ENCODE measurements around the gene PROKR2.

Gene PROKR2

GRCh38 chr20:5331340-5331739 lies 14.6 kb upstream of the PROKR2 start:
- peaks cover 23% of the 10 kb centered on the region for H3K27me3 ChIP-seq (ENCODE audit: control insufficient read depth, insufficient read depth, low read length)

DNA sequence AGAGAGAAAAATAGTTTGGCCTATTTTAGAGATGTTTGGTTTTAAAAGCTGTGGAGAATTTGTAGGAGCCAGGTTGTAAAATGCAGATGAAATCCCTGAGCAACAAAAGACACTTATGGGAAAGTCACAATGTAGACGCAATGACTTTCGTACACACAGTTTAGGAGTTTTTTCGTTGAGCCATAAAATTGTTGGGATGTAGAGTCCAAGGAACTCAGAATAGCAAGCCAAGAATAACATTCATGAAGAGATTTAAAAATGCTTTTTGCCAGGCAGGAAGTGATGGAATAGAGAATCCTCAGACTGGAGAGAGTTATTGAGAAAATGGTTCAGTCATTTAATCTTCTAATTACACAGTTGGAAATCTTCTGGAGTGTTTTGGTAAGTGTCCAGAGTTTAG lies 11.5 kb upstream of the PROKR2 start:
- no peaks in the 10 kb centered on the region for H3K36me3 ChIP-seq (ENCODE audit: insufficient read depth, low read length)
- H3K27me3 ChIP-seq (ENCODE audit: control insufficient read depth, insufficient read depth, low read length): peaks cover 30% of the 10 kb centered on the region

More at GRCh38 chr20:5331340-5331739, 14.6 kb upstream of the PROKR2 start:
- Histone ChIP-seq H3K36me3 (ENCODE audit: insufficient read depth, low read length) (no peaks in the 10 kb centered on the region), H3K4me1 (ENCODE audit: control insufficient read depth, insufficient read depth, low read length) (no peaks in the 10 kb centered on the region), H3K9ac (ENCODE audit: low read depth, low read length) (no peak overlapping the region), H3K9me3 (replicated peaks; ENCODE audit: low read length) (no peaks in the 10 kb centered on the region), H3K4me2 (ENCODE audit: low read length) (no peak overlapping the region), H3K4me3 (ENCODE audit: low read length) (no peak overlapping the region)

DNA sequence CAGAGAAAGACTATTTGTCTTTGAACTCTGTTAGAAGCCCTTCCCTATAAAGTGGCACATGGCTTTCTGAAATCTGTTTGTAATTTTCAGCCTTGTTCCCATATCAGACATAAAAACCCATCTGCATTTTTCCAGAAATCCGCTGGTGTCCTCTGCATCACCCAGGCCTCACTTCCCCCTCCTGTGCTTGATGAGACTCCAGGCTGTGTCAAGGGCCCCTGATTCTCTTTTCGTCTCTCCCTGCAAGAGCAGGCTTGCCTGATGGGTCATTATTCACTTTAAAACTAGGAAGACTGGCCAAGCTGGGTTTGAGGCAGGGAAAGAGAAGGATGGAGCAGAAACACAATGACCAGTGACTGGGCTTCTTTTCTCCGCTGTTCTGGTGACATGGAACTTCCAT lies 10.6 kb upstream of the PROKR2 start:
- Histone ChIP-seq H3K4me1 (ENCODE audit: control insufficient read depth, insufficient read depth, low read length) (no peaks in the 10 kb centered on the region), H3K4me3 (ENCODE audit: low read length) (no peak overlapping the region), H3K36me3 (ENCODE audit: insufficient read depth, low read length) (no peaks in the 10 kb centered on the region), H3K4me2 (ENCODE audit: low read length) (no peak overlapping the region), H3K9me3 (replicated peaks; ENCODE audit: low read length) (no peaks in the 10 kb centered on the region), H3K27me3 (ENCODE audit: control insufficient read depth, insufficient read depth, low read length) (peaks cover 32% of the 10 kb centered on the region), H3K9ac (ENCODE audit: low read depth, low read length) (no peak overlapping the region)

More for the DNA sequence above, 11.5 kb upstream of the PROKR2 start:
- no peak overlapping the region for H3K9ac ChIP-seq (ENCODE audit: low read depth, low read length)
- no peaks in the 10 kb centered on the region for H3K9me3 ChIP-seq (replicated peaks; ENCODE audit: low read length)
- no peaks in the 10 kb centered on the region for H3K4me1 ChIP-seq (ENCODE audit: control insufficient read depth, insufficient read depth, low read length)
- no peak overlapping the region for H3K4me3 ChIP-seq (ENCODE audit: low read length)
- H3K4me2 ChIP-seq (ENCODE audit: low read length): no peak overlapping the region

DNA sequence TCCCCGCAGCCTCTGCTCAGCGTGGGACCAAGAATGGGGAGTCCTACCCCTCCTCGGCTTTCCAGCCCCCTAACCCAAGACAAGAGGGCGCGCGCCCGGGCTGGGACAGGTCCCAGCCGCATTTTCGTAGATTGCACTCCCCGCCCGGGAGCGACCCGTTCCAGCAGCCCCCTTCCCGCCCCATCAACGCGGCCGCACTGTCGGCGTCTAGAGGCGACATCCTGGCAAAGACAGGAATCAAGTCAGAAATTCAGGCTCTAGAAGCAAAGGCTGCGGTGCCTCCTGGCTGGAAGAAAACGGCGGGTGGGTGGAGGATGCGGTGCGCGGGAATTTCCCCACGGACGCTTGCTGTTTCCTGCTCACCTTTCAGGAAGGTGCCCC lies 957 bp downstream of the PROKR2 start:
- Histone ChIP-seq H3K36me3 (ENCODE audit: insufficient read depth, low read length) (no peaks in the 10 kb centered on the region), H3K4me2 (ENCODE audit: low read length) (no peak overlapping the region), H3K4me1 (ENCODE audit: control insufficient read depth, insufficient read depth, low read length) (no peaks in the 10 kb centered on the region), H3K27me3 (ENCODE audit: control insufficient read depth, insufficient read depth, low read length) (peaks cover 41% of the 10 kb centered on the region), H3K4me3 (ENCODE audit: low read length) (no peak overlapping the region), H3K9ac (ENCODE audit: low read depth, low read length) (no peak overlapping the region), H3K9me3 (replicated peaks; ENCODE audit: low read length) (no peaks in the 10 kb centered on the region)

- H3K4me3 ChIP-seq (ENCODE audit: low read length): no peak overlapping the region
- peaks cover 41% of the 10 kb centered on the region for H3K27me3 ChIP-seq (ENCODE audit: control insufficient read depth, insufficient read depth, low read length)
- no peaks in the 10 kb centered on the region for H3K36me3 ChIP-seq (ENCODE audit: insufficient read depth, low read length)
- no peaks in the 10 kb centered on the region for H3K9me3 ChIP-seq (replicated peaks; ENCODE audit: low read length)
- H3K9ac ChIP-seq (ENCODE audit: low read depth, low read length): no peak overlapping the region
- H3K4me2 ChIP-seq (ENCODE audit: low read length): no peak overlapping the region
- H3K4me1 ChIP-seq (ENCODE audit: control insufficient read depth, insufficient read depth, low read length): no peaks in the 10 kb centered on the region
Observed at GRCh38 chr20:5313916-5314315, 2.8 kb downstream of the PROKR2 start.

- Histone ChIP-seq H3K4me1 (ENCODE audit: control insufficient read depth, insufficient read depth, low read length) (no peaks in the 10 kb centered on the region), H3K9ac (ENCODE audit: low read depth, low read length) (no peak overlapping the region), H3K27me3 (ENCODE audit: control insufficient read depth, insufficient read depth, low read length) (peaks cover 30% of the 10 kb centered on the region), H3K9me3 (replicated peaks; ENCODE audit: low read length) (no peaks in the 10 kb centered on the region), H3K4me2 (ENCODE audit: low read length) (no peak overlapping the region), H3K4me3 (ENCODE audit: low read length) (no peak overlapping the region), H3K36me3 (ENCODE audit: insufficient read depth, low read length) (no peaks in the 10 kb centered on the region)
Observed at GRCh38 chr20:5312518-5312917, 4.2 kb downstream of the PROKR2 start.

- H3K4me3 ChIP-seq (ENCODE audit: low read length): no peak overlapping the region
- H3K4me1 ChIP-seq (ENCODE audit: control insufficient read depth, insufficient read depth, low read length): no peaks in the 10 kb centered on the region
- no peak overlapping the region for H3K9ac ChIP-seq (ENCODE audit: low read depth, low read length)
Observed at GRCh38 chr20:5309971-5310370, 6.8 kb downstream of the PROKR2 start.

GRCh38 chr20:5298811-5299210 lies 17.9 kb downstream of the PROKR2 start:
- H3K4me3 ChIP-seq (ENCODE audit: low read length): no peak overlapping the region
- peaks cover 18% of the 10 kb centered on the region for H3K27me3 ChIP-seq (ENCODE audit: control insufficient read depth, insufficient read depth, low read length)
- no peaks in the 10 kb centered on the region for H3K36me3 ChIP-seq (ENCODE audit: insufficient read depth, low read length)
- no peak overlapping the region for H3K9ac ChIP-seq (ENCODE audit: low read depth, low read length)
- no peaks in the 10 kb centered on the region for H3K4me1 ChIP-seq (ENCODE audit: control insufficient read depth, insufficient read depth, low read length)
- no peaks in the 10 kb centered on the region for H3K9me3 ChIP-seq (replicated peaks; ENCODE audit: low read length)
- H3K4me2 ChIP-seq (ENCODE audit: low read length): no peak overlapping the region

More at GRCh38 chr20:5309971-5310370, 6.8 kb downstream of the PROKR2 start:
- Histone ChIP-seq H3K27me3 (ENCODE audit: control insufficient read depth, insufficient read depth, low read length) (peaks cover 5% of the 10 kb centered on the region), H3K9me3 (replicated peaks; ENCODE audit: low read length) (no peaks in the 10 kb centered on the region), H3K36me3 (ENCODE audit: insufficient read depth, low read length) (no peaks in the 10 kb centered on the region), H3K4me2 (ENCODE audit: low read length) (no peak overlapping the region)

GRCh38 chr20:5297280-5298004 lies 19.3 kb downstream of the PROKR2 start:
- Histone ChIP-seq H3K9me3 (replicated peaks; ENCODE audit: low read length) (no peaks in the 10 kb centered on the region), H3K4me3 (ENCODE audit: low read length) (no peak overlapping the region), H3K4me1 (ENCODE audit: control insufficient read depth, insufficient read depth, low read length) (no peaks in the 10 kb centered on the region), H3K4me2 (ENCODE audit: low read length) (no peak overlapping the region), H3K9ac (ENCODE audit: low read depth, low read length) (no peak overlapping the region), H3K36me3 (ENCODE audit: insufficient read depth, low read length) (no peaks in the 10 kb centered on the region), H3K27me3 (ENCODE audit: control insufficient read depth, insufficient read depth, low read length) (peaks cover 18% of the 10 kb centered on the region)

GRCh38 chr20:5290596-5290995 lies 26.2 kb downstream of the PROKR2 start:
- Histone ChIP-seq H3K9me3 (replicated peaks; ENCODE audit: low read length) (no peaks in the 10 kb centered on the region), H3K9ac (ENCODE audit: low read depth, low read length) (no peak overlapping the region), H3K27me3 (ENCODE audit: control insufficient read depth, insufficient read depth, low read length) (peaks cover 11% of the 10 kb centered on the region), H3K4me2 (ENCODE audit: low read length) (no peak overlapping the region), H3K36me3 (ENCODE audit: insufficient read depth, low read length) (no peaks in the 10 kb centered on the region), H3K4me3 (ENCODE audit: low read length) (no peak overlapping the region), H3K4me1 (ENCODE audit: control insufficient read depth, insufficient read depth, low read length) (no peaks in the 10 kb centered on the region)

DNA sequence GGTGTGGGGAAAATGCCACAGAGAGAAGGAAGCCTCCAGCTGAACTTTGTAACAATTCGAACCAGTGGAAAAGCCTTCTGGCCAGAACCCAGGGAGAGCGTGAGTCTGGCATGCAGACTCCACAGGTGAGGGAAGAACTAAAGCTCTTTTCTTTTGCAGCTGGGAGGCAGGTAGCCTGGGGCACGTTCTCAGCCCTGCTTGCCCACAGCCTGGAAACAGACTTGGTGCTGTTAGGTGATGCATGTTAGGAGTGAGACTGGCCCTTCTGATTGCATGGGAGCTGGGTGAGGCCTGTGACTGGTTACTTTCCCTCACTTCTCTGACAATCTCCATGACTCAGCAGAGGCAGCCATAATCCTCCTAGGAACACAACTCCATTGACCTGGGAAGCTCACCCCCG lies 34.2 kb downstream of the PROKR2 start:
- Histone ChIP-seq H3K27me3 (ENCODE audit: control insufficient read depth, insufficient read depth, low read length) (peaks cover 3% of the 10 kb centered on the region), H3K9ac (ENCODE audit: low read depth, low read length) (no peak overlapping the region), H3K4me1 (ENCODE audit: control insufficient read depth, insufficient read depth, low read length) (no peaks in the 10 kb centered on the region), H3K4me2 (ENCODE audit: low read length) (no peak overlapping the region), H3K9me3 (replicated peaks; ENCODE audit: low read length) (no peaks in the 10 kb centered on the region), H3K36me3 (ENCODE audit: insufficient read depth, low read length) (no peaks in the 10 kb centered on the region), H3K4me3 (ENCODE audit: low read length) (no peak overlapping the region)

GRCh38 chr20:5279661-5280060 lies 37.1 kb downstream of the PROKR2 start:
- no peaks in the 10 kb centered on the region for H3K9me3 ChIP-seq (replicated peaks; ENCODE audit: low read length)
- H3K27me3 ChIP-seq (ENCODE audit: control insufficient read depth, insufficient read depth, low read length): peaks cover 3% of the 10 kb centered on the region
- no peaks in the 10 kb centered on the region for H3K36me3 ChIP-seq (ENCODE audit: insufficient read depth, low read length)
- H3K4me3 ChIP-seq (ENCODE audit: low read length): no peak overlapping the region
- H3K4me1 ChIP-seq (ENCODE audit: control insufficient read depth, insufficient read depth, low read length): no peaks in the 10 kb centered on the region
- no peak overlapping the region for H3K4me2 ChIP-seq (ENCODE audit: low read length)
- H3K9ac ChIP-seq (ENCODE audit: low read depth, low read length): no peak overlapping the region

Data from skeletal muscle satellite cell (primary cell).